IPS DF 4.7 (cell line): ENCODE measurements around the gene CRYBB1.
"Not testable (repeated sequence)": the region's sequence is repeated elsewhere in the genome, so short reads cannot be mapped to it uniquely, and the experiment has no call there.

Source experiments
- DNase-seq: peaks from one replicate; pipeline ENCODE4 v3.0.0-alpha.2; 2013; ENCODE audit warnings: low spot score; ENCODE audit errors: extremely low read depth

The CRYBB1 gene

DNA sequence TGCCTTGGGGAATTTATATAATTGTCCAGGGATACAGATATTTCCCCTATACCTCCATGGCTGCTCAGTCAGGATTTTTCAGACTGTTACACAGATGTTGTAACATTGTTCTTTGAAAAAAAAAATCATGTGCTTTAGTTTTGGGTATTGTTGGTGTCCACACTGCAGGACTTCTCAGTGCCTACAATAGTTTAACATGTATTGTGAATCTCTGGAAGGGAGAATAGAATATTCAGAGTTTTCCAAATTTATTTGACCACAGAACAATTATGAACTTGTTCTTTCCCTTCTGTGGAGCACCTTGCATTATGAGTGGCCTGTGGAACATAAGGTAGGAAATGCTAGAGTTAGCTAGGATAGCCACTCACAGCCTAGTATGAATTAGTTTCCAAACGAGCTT is 18.5 kb upstream of the CRYBB1 start:
- DNase-seq, result no peak

DNA sequence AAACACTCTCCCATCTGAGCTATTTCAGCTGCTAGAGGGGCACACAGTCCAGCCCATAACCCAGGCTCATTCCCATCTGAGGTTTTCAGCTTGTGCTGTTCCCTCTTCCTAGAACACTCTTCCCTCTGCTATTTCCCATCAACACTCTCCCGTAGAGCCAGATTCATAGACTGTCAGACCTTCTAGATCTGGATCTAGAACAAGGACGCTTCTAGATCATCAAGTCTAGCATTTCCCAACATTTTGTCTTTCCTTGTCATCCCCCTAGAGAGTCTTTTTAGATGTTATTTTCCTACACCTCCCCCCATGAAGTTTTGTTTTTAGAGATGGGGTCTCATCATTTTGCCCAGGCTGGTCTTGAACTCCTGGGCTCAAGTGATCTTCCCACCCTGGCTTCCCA is 17.3 kb upstream of the CRYBB1 start:
- no peak for DNase-seq

DNA sequence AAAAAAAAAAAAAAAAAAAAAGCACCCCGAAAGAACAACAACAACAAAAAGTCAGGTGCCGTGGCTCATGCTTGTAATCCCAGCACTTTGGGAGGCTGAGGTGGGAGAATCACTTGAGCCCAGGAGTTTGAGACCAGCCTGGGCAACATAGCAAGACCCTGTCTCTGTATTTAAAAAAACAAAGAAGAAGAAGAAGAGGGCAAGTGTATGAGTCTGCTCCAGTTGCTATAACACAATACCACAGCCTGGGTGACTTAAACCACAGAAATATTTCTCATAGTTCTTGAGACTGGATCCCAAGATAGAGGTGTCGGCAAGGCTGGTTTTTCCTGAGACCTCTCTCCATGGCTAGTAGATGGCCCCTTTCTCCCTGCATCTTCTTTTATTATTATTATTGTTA is 16.4 kb upstream of the CRYBB1 start:
- DNase-seq, result no peak

DNA sequence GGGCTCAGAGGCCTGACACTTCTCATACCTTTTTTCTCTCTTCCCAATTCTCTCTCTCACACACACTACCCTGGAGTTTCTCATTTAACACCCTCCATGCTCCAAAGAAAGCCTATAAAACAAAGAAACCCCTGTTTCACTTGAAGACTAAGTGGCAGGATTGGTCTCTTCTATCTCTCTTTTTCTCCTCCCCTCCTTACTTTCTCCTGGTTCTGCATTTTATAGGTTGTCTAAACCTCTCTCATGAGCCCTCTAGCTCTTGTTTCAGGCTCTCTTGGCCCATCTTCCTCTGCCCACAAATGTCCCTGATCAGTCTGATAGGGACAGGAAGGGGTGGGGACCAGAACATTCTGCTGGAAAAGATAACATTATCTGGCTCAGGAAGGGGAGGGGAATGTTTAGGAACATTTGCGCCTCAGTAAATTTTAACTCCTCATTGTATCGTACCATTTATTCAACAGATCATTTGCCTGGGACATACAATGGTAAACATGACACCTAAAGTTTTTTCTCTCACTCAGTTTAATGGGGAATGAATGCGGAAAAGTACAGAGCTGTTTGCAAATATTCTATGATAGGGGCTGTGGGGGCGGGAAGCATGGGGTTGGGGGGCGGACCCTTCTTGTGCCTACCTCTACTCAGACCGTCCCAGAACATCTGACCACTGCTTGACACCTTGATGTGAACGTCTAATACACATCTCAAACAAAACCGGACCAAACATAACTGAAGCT is 14.8 kb upstream of the CRYBB1 start:
- no peak for DNase-seq

DNA sequence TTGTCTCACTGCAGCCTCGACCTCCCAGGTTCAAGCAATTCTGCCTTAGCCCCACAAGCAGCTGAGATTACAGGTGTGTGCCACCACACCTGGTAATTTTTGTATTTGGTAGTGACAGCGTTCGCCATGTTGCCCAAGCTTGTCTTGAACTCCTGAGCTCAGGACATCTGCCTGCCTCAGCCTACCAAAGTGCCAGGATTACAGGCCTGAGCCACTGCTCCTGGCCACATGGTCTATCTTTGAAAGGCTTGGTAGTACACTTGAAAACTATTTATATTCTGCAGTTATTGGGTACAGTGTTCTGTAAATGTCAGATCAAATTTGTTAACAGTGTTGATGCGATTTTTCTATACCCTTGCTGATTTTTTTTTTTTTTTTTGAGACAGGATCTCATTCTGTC is 13.5 kb upstream of the CRYBB1 start:
- DNase-seq, result no peak

DNA sequence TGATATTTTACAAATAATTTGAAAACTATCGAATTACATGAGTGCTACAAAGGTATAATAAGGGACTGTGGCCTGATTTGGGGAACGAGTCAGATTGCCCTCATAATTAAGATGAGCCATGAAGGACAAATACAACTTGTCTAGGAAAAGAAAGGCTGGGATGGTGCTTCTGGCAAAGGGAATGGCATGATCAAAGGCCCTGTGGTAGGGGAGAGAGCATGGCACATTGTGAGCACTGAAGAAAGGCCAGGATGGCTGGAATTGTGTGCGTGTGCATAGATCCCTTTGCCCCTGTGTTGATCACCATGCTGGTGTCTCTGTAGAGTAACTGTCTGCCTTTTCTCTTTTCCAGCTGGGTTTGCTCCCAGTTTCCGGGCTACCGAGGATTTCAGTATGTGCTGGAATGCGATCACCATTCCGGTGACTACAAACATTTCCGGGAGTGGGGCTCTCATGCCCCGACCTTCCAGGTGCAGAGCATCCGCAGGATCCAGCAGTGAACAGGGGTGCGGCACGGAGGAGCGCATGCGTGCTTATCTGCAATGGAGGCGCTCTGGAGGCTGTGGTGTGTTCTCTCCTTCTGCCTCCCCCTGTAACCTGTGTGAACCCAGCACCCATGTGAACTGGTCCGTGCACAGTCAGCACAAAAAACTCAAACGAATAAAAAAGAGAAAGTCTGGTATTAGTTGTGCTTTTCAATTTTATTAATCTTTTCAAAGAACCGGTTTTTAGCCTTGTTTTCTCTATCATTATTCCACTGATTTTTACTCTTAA is 12.3 kb upstream of the CRYBB1 start:
- DNase-seq, result no peak

DNA sequence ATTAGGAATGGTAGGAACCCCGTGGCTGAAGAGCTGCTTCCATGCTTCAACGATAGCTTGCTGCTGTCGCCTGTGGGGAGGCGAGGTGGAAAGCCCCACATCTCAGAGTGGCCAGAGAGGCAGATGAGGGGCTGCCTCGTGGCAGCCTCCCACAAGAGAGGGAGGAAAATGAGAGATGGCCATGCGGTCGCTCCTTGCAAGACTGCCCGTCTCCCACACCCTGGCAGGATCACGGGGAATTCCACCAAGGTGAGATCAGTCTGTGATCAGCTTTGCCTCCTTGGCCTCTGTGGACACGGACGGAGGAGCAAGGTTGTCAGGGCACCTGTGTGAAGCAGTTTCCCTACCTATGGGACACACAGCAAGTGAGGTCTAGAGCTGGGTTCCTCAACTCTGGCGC is 7.0 kb upstream of the CRYBB1 start:
- DNase-seq, result no peak

DNA sequence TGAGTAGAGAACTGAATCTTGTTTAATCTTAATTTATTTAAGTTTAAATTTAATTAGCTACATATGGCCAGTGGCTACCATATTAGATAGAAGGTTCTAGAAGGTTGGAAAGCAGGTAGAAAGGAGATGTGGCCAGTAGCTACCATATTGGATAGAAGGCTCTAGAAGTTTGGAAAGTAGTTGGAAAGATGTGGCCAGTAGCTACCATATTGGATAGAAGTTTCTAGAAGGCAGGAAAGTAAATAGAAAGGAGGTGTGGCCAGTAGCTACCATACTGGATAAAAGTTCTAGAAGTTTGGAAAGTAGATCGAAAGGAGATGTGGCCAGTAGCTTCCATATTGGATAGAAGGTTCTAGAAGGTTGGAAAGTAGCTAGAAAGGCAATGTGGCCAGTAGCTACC is 6.2 kb upstream of the CRYBB1 start:
- no peak for DNase-seq

DNA sequence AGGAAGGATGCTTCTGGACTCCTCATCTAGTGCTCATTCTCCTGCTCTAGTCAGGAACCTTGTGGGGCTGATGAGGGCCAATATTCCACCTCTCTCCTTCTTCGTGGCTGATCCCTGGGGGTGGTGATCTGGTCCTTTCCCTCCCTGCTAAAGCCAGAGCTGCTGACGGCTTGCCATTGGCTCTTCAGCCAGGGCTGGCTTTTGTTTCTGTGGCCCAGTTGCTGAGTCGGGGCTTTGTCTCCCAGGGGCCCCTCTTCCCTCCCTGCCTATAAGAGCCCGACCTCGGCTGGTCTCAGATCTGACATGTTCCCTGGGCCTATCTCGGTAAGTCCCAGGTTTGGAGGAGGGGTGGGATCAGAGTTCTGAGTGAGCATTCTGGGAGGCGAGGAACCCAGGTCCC is 3.8 kb upstream of the CRYBB1 start, which contains the start of gene CRYBA4:
Gene CRYBA4, plus strand, starts transcription at position 301 of the 400 bp plus-strand sequence. CDS start 634 bp downstream, outside the sequence.
- DNase-seq, result no peak

DNA sequence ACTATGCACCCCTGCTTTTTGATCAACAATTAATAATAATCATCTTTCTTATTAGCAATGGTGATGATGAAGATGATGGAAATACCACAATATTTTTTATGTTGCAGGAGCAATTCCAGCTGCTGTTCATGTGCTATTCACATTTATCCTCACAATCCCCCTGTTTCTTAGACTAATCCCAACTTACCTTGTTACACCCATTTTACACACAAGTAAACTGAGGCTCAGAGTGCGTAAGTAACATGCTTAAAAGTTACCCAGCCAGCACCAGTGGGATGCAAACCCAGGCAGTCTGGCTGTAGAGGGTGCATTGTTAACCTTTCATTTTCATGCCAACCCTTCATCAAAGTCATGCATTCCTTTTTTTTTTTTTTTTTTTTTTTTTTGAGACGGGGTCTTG is 2.4 kb upstream of the CRYBB1 start:
- DNase-seq, result no peak

DNA sequence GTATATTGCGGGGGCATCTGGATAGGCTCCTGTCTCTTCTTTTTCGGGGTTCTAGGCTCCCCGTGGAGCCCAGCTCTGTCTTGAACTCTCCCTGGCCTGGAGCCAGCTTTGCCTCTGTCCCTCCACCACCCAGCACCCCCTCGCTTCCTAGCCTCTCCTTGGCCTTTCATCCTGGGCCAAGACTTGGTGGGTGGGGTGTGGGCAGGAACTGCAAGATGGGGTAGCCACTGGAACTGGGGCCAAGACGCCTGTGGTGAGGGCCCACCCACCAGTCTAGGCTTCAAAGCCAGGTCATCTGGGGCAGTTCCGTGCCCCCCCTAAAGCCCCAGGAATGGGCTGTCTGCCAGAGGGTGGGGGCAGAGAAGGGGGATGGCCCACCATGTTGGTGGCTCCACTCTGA is 1.7 kb upstream of the CRYBB1 start:
- DNase-seq, result no peak

DNA sequence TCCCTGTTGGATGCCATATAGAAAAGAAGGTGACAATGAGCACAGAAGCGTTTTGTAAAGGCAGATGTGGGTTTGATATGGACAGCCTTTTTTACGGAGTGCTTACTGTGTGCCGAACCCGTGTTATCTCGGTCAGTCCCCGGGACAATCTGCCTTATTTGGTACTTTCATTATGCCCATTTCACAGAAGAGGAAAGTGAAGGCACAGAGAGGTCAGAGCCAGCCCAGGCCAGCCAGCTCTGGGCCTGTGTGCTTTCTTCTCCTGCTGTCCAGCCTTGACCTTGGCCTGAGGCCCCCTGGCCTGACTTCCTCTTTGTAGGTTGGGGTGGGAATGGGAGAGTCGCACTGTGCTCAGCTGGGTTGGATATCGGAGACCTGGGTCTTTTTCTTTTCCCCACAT is 628 bp upstream of the CRYBB1 start:
- DNase-seq, result no peak

DNA sequence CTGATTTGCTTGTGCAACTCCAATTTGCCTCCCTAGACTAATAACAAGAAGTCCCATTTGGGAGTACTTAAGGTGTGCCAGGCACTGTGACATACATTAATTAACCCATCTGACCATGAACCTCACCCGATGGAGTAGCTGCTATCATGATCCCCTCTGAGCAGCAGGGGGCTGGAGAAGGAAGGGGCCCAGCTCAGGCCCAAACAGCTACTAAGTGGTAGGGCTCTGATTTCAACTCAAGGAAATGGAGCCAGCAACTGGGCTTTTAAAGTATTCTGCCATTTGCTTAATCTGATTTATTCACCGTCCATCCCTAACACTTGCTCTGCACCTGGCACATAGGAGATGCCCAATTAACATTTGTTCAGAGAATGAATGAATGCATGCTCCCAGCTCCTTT is 1.2 kb downstream of the CRYBB1 start:
- no peak for DNase-seq

DNA sequence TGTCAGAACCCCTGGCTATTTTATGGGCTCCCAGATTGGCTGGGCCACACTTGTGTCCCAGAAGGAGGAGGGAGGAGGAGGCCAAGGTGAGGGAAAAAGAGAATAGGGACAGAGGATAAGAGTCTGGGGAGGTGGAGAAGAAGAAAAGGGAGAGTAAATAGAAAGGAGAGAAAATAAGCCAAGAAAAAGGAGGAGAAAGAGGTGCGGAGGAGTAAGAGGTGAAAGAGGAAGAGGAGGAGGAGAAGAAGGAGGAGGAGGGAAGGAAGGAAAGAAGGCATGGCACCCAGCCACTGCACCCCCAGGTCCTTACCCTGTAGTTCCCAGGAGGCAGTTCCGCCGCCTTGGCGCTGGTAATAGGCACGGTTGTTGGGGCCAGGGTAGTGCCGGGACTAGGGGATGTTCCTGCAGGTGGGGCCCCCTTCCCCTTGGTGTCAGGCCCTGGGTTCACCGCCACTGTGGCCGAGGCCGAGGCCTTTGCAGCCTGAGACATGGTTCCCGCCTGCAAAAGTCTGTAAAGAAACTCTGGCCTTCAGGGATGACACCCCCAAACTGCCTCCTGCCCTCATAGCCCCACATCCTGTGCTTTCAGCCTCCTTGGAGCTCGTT is 1.9 kb downstream of the CRYBB1 start:
- no peak for DNase-seq

DNA sequence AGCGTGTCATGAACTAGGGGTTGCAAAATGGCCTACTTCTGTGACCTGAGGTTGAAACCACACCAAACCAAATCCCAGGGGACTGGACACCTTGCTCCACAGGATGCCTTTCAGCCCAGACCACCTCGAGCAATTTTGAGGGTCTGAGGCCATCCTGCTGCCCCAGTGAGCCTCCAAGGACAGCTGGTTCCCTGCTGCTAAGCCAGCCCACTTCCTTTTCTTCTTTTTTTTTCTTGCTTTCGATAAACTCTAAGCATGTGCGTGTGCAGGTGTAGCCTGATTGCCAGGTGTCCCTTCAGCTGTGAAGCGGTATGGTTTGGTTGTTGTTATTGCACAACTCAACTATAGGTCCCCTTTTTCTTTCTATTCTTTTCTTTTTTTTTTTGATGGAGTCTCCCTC is 2.7 kb downstream of the CRYBB1 start:
- no peak for DNase-seq

DNA sequence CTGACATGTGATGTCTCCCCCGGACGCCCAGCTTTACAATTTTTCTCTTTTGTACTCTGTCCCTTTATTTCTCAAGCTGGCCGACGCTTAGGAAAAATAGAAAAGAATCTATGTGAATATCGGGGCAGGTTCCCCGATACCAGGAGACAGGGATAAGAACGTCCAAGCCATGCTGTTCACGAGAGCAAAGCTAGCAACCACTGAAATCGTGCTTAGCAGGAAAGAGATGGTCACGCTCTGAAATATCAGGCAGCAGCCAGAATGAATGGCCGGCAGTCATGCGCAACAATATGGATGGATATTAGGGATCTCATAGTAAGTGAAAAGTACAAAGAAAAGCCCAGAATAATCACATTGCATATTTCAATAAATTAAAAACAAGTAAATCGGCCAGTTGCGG is 3.5 kb downstream of the CRYBB1 start:
- no peak for DNase-seq

DNA sequence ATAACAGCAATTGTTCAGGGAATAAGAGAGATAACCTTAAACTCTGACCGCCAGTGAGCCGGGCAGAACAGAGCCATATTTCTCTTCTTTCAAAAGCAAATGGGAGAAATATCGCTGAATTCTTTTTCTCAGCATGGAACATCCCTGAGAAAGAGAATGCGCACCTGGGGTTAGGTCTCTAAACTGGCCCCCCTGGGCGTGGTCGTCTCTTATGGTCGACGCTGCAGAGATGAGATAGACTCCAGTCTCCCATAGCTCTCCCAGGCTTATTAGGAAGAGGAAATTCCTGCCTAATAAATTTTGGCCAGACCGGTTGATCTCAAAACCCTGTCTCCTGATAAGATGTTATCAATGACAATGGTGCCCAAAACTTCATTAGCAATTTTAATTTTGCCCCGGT is 4.1 kb downstream of the CRYBB1 start:
- not testable (repeated sequence) for DNase-seq

DNA sequence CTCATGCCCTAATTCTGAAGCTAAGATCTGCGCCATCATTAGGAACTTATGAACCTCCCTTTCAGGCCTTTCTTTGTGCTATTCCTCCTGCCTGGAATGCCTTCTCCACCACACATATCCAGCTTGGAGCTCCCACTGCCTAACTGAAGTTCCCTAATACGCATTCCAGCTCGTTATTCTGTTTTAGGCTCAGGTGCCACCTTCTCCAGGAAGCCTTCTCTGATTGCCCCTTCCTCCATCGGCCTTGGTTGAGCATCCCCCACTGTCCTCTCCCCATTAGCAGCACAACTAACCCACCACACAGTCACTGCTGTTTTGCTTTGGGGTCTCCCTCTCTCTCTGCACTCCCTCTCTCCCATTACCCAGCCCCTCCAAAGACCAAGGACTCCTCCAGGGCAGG is 5.2 kb downstream of the CRYBB1 start:
- no peak for DNase-seq

DNA sequence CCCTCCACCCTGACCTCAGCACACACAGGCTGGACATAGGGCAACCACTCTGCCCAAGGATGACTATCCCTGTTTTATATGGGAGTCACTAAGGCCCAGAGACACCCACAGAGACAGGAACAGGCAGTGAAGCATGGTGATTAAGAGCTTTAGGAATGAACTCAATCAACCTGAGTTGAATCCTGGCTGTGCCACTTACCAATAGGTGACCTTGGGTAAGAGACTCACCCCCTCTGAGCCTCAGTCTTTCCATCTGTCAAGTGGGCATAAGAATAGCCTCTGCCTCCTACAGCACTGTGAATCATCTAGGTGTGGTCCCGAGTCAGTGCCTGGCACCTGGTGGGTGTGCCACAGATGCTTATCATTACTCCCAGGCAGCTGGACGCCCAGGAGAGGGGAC is 6.8 kb downstream of the CRYBB1 start:
- no peak for DNase-seq

DNA sequence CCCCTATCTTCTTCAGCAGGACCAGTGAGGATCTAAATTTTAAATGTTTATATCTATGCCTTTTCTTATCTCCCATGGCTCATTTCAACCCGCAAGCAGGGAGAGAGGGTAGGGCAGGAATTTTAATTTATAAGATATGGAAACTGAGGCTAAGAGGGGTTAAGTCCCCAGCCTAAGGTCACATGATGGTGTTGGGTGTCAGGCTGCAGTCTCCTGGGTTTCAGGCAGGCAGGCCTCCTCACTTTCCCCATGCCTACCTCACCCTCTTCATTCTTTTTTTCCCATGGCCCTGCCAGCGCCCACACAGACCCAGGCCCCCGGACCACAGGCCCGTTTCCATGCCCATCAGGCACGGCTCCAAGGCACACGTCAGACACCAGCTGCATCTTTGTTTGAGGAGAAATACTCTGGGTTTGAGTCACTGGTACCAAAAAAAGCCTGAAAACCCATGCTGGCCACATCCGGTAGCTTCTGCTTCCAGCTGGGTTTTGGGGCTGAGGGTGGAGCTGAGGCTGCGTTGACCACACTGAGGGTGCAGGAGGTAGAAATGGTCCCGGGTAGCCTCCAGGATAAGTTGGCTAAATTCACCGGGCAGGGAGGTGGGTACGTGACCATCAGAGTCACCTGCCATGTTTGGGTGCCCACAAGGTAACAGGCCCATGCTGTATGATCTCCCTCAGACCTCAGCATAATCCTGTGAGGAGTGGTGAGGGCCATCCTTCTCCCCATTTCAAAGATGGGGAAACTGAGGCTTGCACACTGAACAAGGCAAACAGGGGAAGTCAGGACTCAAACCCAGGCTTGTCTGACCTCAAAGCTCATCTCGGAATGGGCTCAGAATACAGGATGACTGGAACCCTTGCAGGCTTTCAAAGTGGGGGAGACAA is 7.5 kb downstream of the CRYBB1 start:
- DNase-seq, result no peak

DNA sequence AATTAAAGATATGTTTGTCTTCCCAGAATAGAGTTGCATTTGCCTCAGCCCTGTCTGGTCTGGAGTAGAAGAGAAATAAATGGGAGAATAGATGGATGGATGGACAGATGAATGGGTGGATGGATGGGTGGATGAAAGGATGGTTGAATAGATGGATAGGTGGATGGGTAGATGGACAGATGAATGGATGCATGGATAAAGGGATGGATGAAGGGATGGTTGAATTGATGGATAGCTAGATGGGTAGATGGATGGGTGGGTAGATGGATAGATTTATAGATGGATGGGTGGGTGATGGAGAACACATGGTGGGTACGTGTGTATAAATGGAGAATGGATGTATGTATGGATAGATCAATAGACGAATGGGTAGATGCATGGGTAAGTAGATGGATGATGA is 8.5 kb downstream of the CRYBB1 start:
- DNase-seq, result no peak

DNA sequence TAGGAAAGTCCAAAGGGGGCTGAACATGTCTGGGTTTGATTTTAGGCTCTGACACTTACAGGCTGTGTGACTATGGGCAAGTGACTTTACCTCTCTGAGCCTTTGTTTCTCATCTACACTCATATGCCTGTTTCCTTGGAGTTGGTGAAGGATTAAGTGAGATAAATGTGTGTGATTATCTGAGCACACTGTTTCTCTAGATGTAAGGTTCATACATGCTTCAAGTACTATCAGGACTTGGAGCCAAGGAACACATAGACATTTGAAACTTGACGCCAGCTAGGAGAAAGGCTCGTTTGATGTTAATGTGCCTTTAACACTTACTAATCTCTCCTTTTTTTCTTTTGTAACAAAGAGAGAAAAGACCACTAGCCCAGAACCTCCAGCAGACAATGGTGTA is 9.7 kb downstream of the CRYBB1 start:
- DNase-seq, result no peak
